Measurements from ENCODE around the gene PNLDC1. TPM values are rescaled to one million over a fixed set of nuclear protein-coding genes. Genes with fewer than 3 reads are reported as not detected.

The PNLDC1 gene
- total and polyA plus RNA-seq, 2 of the 4 experiments (the other 2 are of a cell fraction): not detected

- Histone ChIP-seq H2BK20ac (ENCODE audit: low read depth, low read length) (no peak overlapping the region), H3K14ac (replicated peaks; ENCODE audit: low read depth, low read length) (no peak overlapping the region), H3K27ac (ENCODE audit: insufficient read depth, low read length) (no peak overlapping the region), H2BK5ac (ENCODE audit: low read depth, low read length, poor library complexity, severe bottlenecking) (no peak overlapping the region), H4K91ac (ENCODE audit: insufficient read depth, low read depth, low read length) (no peak overlapping the region), H3K18ac (ENCODE audit: low read depth, low read length) (no peak overlapping the region), H2AK5ac (ENCODE audit: low read depth, low read length) (no peak overlapping the region), H2AFZ (replicated peaks; ENCODE audit: low read length, poor library complexity) (no peak overlapping the region), H2AK9ac (replicated peaks; ENCODE audit: low read depth, low read length, poor library complexity) (no peak overlapping the region), H3K9me3 (ENCODE audit: control insufficient read depth, insufficient read depth, low read length) (no peaks in the 10 kb centered on the region), H3K4me2 (ENCODE audit: low read depth, low read length) (no peak overlapping the region), H3K4ac (ENCODE audit: low read depth, low read length) (no peak overlapping the region), H2BK120ac (ENCODE audit: low read depth, low read length) (no peak overlapping the region), H3K4me3 (ENCODE audit: insufficient read depth, low read depth, low read length) (no peak overlapping the region), H3K56ac (ENCODE audit: extremely low read depth, insufficient read depth, low read length) (no peak overlapping the region), H3K9ac (ENCODE audit: low read depth, low read length) (no peak overlapping the region), H3K27me3 (ENCODE audit: control insufficient read depth, insufficient read depth, low read length) (no peaks in the 10 kb centered on the region; the same call in 1 of the 2 replicates), H3K79me1 (ENCODE audit: low read depth in 1 of 2, low read length in 2 of 2) (no peaks in the 10 kb centered on the region), H3K4me1 (ENCODE audit: control insufficient read depth, insufficient read depth, low read length) (no peaks in the 10 kb centered on the region), H4K5ac (ENCODE audit: low read depth, low read length) (no peak overlapping the region), H4K8ac (ENCODE audit: low read depth in 2 of 2, low read length in 2 of 2) (no peak overlapping the region), H2BK15ac (ENCODE audit: low read depth, low read length) (no peak overlapping the region), H3K9me1 (ENCODE audit: insufficient read depth, low read length) (peaks cover 7% of the 10 kb centered on the region; the same call in 1 of the 2 replicates), H3K23ac (ENCODE audit: low read depth, low read length) (no peak overlapping the region), H3K36me3 (ENCODE audit: control insufficient read depth, insufficient read depth, low read length) (no peaks in the 10 kb centered on the region), H4K20me1 (ENCODE audit: insufficient read depth, low read length) (no peaks in the 10 kb centered on the region)
- DNase-seq (no peak), ATAC-seq (ENCODE audit: low read depth) (no peak)
- CTCF ChIA-PET: interaction anchor here (0.6 to 0.7 kb wide), 2 partner anchors 142 to 621 kb away, joined by 3 read pairs; no protein-coding TSS in a partner anchor
- TF ChIP-seq MXI1 (IDR thresholded peaks at IDR 0.05; ENCODE audit: borderline replicate concordance, low read depth, low read length) (no peak), BHLHE40 (IDR thresholded peaks at IDR 0.05; ENCODE audit: low read depth, low read length) (no peak), RCOR1 (IDR thresholded peaks at IDR 0.05; ENCODE audit: insufficient replicate concordance, low read length) (no peak), ELK1 (IDR thresholded peaks at IDR 0.05; ENCODE audit: borderline replicate concordance, low read depth, low read length) (no peak), MAZ (IDR thresholded peaks at IDR 0.05; ENCODE audit: borderline replicate concordance, low read depth, low read length) (no peak), CEBPB (IDR thresholded peaks at IDR 0.05; ENCODE audit: low read depth, low read length) (no peak), NFE2L2 (IDR thresholded peaks at IDR 0.05; ENCODE audit: low read depth, low read length) (no peak), POLR2A (IDR thresholded peaks at IDR 0.05; ENCODE audit: low read depth, low read length) (no peak), RFX5 (IDR thresholded peaks at IDR 0.05; ENCODE audit: low read depth, low read length) (no peak), CTCF (conservative IDR thresholded peaks at IDR 0.05; ENCODE audit: low read depth, low read length) (no peak), USF2 (IDR thresholded peaks at IDR 0.05; ENCODE audit: low read depth, low read length) (no peak), FOS (IDR thresholded peaks at IDR 0.05; ENCODE audit: low read depth, low read length) (no peak), SMC3 (IDR thresholded peaks at IDR 0.05; ENCODE audit: low read depth, low read length) (no peak), RAD21 (IDR thresholded peaks at IDR 0.05; ENCODE audit: low read length) (no peak), MAFK (IDR thresholded peaks at IDR 0.05; ENCODE audit: low read depth, low read length) (no peak), CHD1 (IDR thresholded peaks at IDR 0.05; ENCODE audit: low read depth, low read length) (no peak)
- POLR2A ChIA-PET (ENCODE audit: unreplicated experiment): no interaction called here
- dilution Hi-C loops (cut with HindIII; ENCODE audit: low sequenced_read_pairs, unreplicated experiment): no loop called here
- no CpG with 5 or more reads among the region's 5 CpGs for WGBS, 2 experiments (ENCODE audit: extremely low coverage in 2 of 2, insufficient read length in 1 of 2)
- BruUV-seq (replicated peaks): no TSS peak
- intact Hi-C loops (cut with micrococcal nuclease): no loop called here
- in situ Hi-C loops (cut with MboI; ENCODE audit: low sequenced_read_pairs): no loop called here
Observed at GRCh38 chr6:159833997-159834603, 34.0 kb downstream of the PNLDC1 start.
